H1 (cell line): ENCODE data around the gene EML4. TPM values are rescaled to one million over a fixed set of nuclear protein-coding genes. Genes with fewer than 3 reads are reported as not detected.
"Not testable (repeated sequence)": the region's sequence is repeated elsewhere in the genome, so short reads cannot be mapped to it uniquely, and the experiment has no call there.

Experiments used
- CTCF ChIA-PET: fragments of 300-600 bp; sonication (Branson Sonifier 250); formaldehyde crosslinking; loops from one replicate; lab custom pipeline; 2021; ENCODE audit not compliant: partially characterized antibody; lab: Charles Lee
- POLR2A ChIA-PET: fragments of 300-600 bp; sonication (Branson Sonifier 250); formaldehyde crosslinking; loops from one replicate; lab custom pipeline; 2021; ENCODE audit warnings: inconsistent platforms; ENCODE audit not compliant: partially characterized antibody; lab: Charles Lee
- DNase-seq, 2 experiments: peaks; one replicate each; pipeline versions ENCODE4 v3.0.0 to v3.0.0-alpha.2; 2010 to 2022; ENCODE audit warnings: low spot score in 2 of 2, low read depth in 1 of 2, mixed read lengths in 1 of 2
- FAIRE-seq: peaks from 2 replicates; lab custom pipeline; 2011; peaks lifted over from hg19 to GRCh38; lab: Jason Lieb, UNC
- H2AFZ ChIP-seq: 2 replicates; pipeline ENCODE4 v1.8.1; 2012; ENCODE audit warnings: low read length, inconsistent platforms
- H2AK5ac ChIP-seq: 2 replicates; pipeline ENCODE4 v1.6.1; 2013; ENCODE audit warnings: low read depth, low read length
- H2BK120ac ChIP-seq: replicated peaks from 2 replicates; pipeline ENCODE3; 2013; ENCODE audit warnings: low read depth, low read length, inconsistent platforms
- H2BK12ac ChIP-seq: 2 replicates; pipeline ENCODE4 v1.6.1; 2013; ENCODE audit warnings: low read depth, low read length
- H2BK15ac ChIP-seq: 2 replicates; pipeline ENCODE4 v1.6.1; 2013; ENCODE audit warnings: low read length
- H2BK20ac ChIP-seq: 2 replicates; pipeline ENCODE4 v1.6.1; 2013; ENCODE audit warnings: low read length
- H2BK5ac ChIP-seq: 2 replicates; pipeline ENCODE4 v1.6.1; 2013; ENCODE audit warnings: low read depth, low read length
- H3K14ac ChIP-seq: 2 replicates; pipeline ENCODE4 v1.6.1; 2013; ENCODE audit warnings: inconsistent platforms; ENCODE audit not compliant: insufficient read length
- H3K18ac ChIP-seq: 2 replicates; pipeline ENCODE4 v1.6.1; 2013; ENCODE audit warnings: low read length; ENCODE audit errors: extremely low read depth
- H3K23ac ChIP-seq: 2 replicates; pipeline ENCODE4 v1.6.1; 2013; ENCODE audit warnings: inconsistent platforms; ENCODE audit not compliant: insufficient read length
- H3K23me2 ChIP-seq: 2 replicates; pipeline ENCODE4 v1.6.1; 2013; ENCODE audit warnings: low read depth, low read length
- H3K27ac ChIP-seq: 2 replicates; pipeline ENCODE4 v1.6.1; 2011; ENCODE audit warnings: low read depth, low read length, inconsistent platforms
- H3K27me3 ChIP-seq, 4 experiments: replicated peaks in 1 of 4; 1 replicate in 1 of 4; 2 replicates in 3 of 4; pipeline versions ENCODE4 v1.6.1 to v1.8.1; 2011 to 2013; ENCODE audit warnings: low read length in 3 of 4, mild to moderate bottlenecking in 3 of 4, inconsistent platforms in 2 of 4, mixed read lengths in 2 of 4, moderate library complexity in 1 of 4; ENCODE audit not compliant: control insufficient read depth in 3 of 4, insufficient read depth in 3 of 4; ENCODE audit errors: extremely low read depth in 1 of 4
- H3K36me3 ChIP-seq, 4 experiments: 2 replicates each; pipeline versions ENCODE4 v1.6.1 to v1.8.1; 2011 to 2013; ENCODE audit warnings: mild to moderate bottlenecking in 4 of 4, low read length in 3 of 4, moderate library complexity in 2 of 4, control low read depth in 1 of 4, inconsistent platforms in 1 of 4; ENCODE audit not compliant: insufficient read depth in 4 of 4, control insufficient read depth in 2 of 4
- H3K4ac ChIP-seq: replicated peaks from 2 replicates; pipeline ENCODE3; 2013; ENCODE audit warnings: low read length, low read depth, mixed read lengths, inconsistent platforms; ENCODE audit not compliant: insufficient read length
- H3K4me1 ChIP-seq, 4 experiments: replicated peaks in 1 of 4; 1 replicate in 1 of 4; 2 replicates in 3 of 4; pipeline versions ENCODE4 v1.6.1 to v1.8.1; 2011 to 2013; ENCODE audit warnings: low read length in 3 of 4, inconsistent platforms in 2 of 4, mixed read lengths in 1 of 4; ENCODE audit not compliant: insufficient read depth in 4 of 4, control insufficient read depth in 3 of 4
- H3K4me2 ChIP-seq, 2 experiments: 2 replicates each; pipeline versions ENCODE4 v1.6.1 to v1.8.1; 2011 to 2013; ENCODE audit warnings: low read depth in 2 of 2, low read length in 2 of 2, control low read depth in 1 of 2, inconsistent platforms in 1 of 2, mild to moderate bottlenecking in 1 of 2; ENCODE audit not compliant: insufficient read depth in 1 of 2
- H3K4me3 ChIP-seq, 4 experiments: fragments of 200-600, 300-600 bp in 1 of 4; sonication (generic), shearing (Covaris generic), sonication (Bioruptor Twin) in 1 of 4; 2 replicates each; pipeline versions ENCODE4 v1.5.1 to v1.8.1; 2011 to 2016; ENCODE audit warnings: low read length in 4 of 4, low read depth in 3 of 4, control low read depth in 2 of 4, inconsistent platforms in 2 of 4, mild to moderate bottlenecking in 2 of 4, mixed read lengths in 1 of 4, moderate library complexity in 1 of 4; ENCODE audit not compliant: insufficient read depth in 2 of 4; ENCODE audit errors: extremely low read depth in 1 of 4
- H3K56ac ChIP-seq: replicated peaks from 2 replicates; pipeline ENCODE3; 2013; ENCODE audit warnings: low read depth, mild to moderate bottlenecking, mixed read lengths, low read length, inconsistent platforms; ENCODE audit not compliant: insufficient read length
- H3K79me1 ChIP-seq: 2 replicates; pipeline ENCODE4 v1.6.1; 2013; ENCODE audit warnings: low read depth, low read length, control low read depth
- H3K79me2 ChIP-seq, 2 experiments: 2 replicates each; pipeline versions ENCODE4 v1.6.1 to v1.8.1; 2012 to 2013; ENCODE audit warnings: low read length in 2 of 2, mild to moderate bottlenecking in 2 of 2, inconsistent platforms in 1 of 2; ENCODE audit not compliant: insufficient read depth in 2 of 2, control insufficient read depth in 1 of 2
- H3K9ac ChIP-seq, 4 experiments: replicated peaks in 1 of 4; 1 replicate in 1 of 4; 2 replicates in 3 of 4; pipeline versions ENCODE4 v1.6.1 to v1.8.1; 2011 to 2013; ENCODE audit warnings: low read depth in 3 of 4, low read length in 3 of 4, control low read depth in 2 of 4, mild to moderate bottlenecking in 2 of 4, moderate library complexity in 2 of 4, inconsistent platforms in 1 of 4; ENCODE audit errors: extremely low read depth in 1 of 4
- H3K9me3 ChIP-seq, 2 experiments: 2 replicates each; pipeline versions ENCODE4 v1.6.1 to v1.8.1; 2012 to 2013; ENCODE audit warnings: mild to moderate bottlenecking in 2 of 2, moderate library complexity in 2 of 2, control low read depth in 1 of 2, inconsistent platforms in 1 of 2, low read depth in 1 of 2, low read length in 1 of 2, mixed read lengths in 1 of 2; ENCODE audit not compliant: insufficient read depth in 2 of 2
- H4K20me1 ChIP-seq, 2 experiments: replicated peaks in 1 of 2; 2 replicates each; pipeline versions ENCODE3 to v1.8.1; 2011 to 2013; ENCODE audit warnings: inconsistent platforms in 2 of 2, low read length in 2 of 2, mild to moderate bottlenecking in 1 of 2; ENCODE audit not compliant: insufficient read depth in 2 of 2, control insufficient read depth in 1 of 2
- H4K5ac ChIP-seq: 2 replicates; pipeline ENCODE4 v1.6.1; 2013; ENCODE audit warnings: low read length, low read depth, mixed read lengths, inconsistent platforms; ENCODE audit not compliant: insufficient read length
- H4K8ac ChIP-seq: 2 replicates; pipeline ENCODE4 v1.8.0; 2013; ENCODE audit warnings: mild to moderate bottlenecking, moderate library complexity, low read length, inconsistent platforms; ENCODE audit not compliant: insufficient read depth; ENCODE audit errors: extremely low read depth
- H4K91ac ChIP-seq: replicated peaks from 2 replicates; pipeline ENCODE3; 2013; ENCODE audit warnings: low read length, mixed read lengths, inconsistent platforms; ENCODE audit not compliant: insufficient read length
- BACH1 ChIP-seq: IDR thresholded peaks from 2 replicates; pipeline ENCODE4 v1.6.1; 2012; ENCODE audit warnings: low read length, improper control_type of control experiment
- WGBS, 2 experiments: shearing (Covaris generic) in 1 of 2; methylation state at CpG; one replicate each; pipeline versions ENCODE4 v1.1.6 to v1.1.7; 2013 to 2015; ENCODE audit warnings: low lambda C conversion rate in 2 of 2, mixed read lengths in 2 of 2, inconsistent platforms in 1 of 2, low coverage in 1 of 2, missing lambda C conversion rate in 1 of 2; ENCODE audit not compliant: insufficient replicate concordance in 2 of 2, insufficient coverage in 1 of 2, insufficient read length in 1 of 2; ENCODE audit errors: extremely low coverage in 1 of 2, missing lambda C conversion rate in 1 of 2; 5-methylcytosine and 5-hydroxymethylcytosine counted together
- polyA plus RNA-seq, 7 experiments: library from polyadenylated mRNA; depleted of rRNA in 3 of 7; stranded (reverse) in 5 of 7; unstranded in 2 of 7; fragments of >200 nt in 5 of 7; fragments of 200-250 nt in 2 of 7; gene quantifications; 1 replicate in 5 of 7; 2 replicates in 1 of 7; 4 replicates in 1 of 7; pipeline versions ENCODE4 v1.2.1 to v1.2.3, GENCODE V29; 2011 to 2013; ENCODE audit warnings: missing spikeins in 2 of 7, mixed read lengths in 2 of 7
- total RNA-seq: library from RNA; stranded (reverse); fragmentation: NEBNext Ultra II Directional; extraction: Animal tissue kit (Norgen Biotek cat#: 25700); gene quantifications from 2 replicates; pipeline ENCODE4 v1.2.1, GENCODE V29; 2021

The EML4 gene
- total and polyA plus RNA-seq, 2 of the 8 experiments (the other 6 are each of a cell fraction or from before 2014, with no cell fraction given), result 50.1 to 104 TPM

- TF ChIP-seq BACH1, result no peak
Observed at GRCh38 chr2:42125841-42126594, 43.1 kb upstream of the EML4 start (continued).

- H3K79me1 ChIP-seq, H3K27me3 ChIP-seq, H3K56ac ChIP-seq, H3K18ac ChIP-seq, H3K79me2 ChIP-seq, H2BK5ac ChIP-seq, H4K20me1 ChIP-seq, H3K14ac ChIP-seq, H2BK120ac ChIP-seq, H3K4me2 ChIP-seq, H3K36me3 ChIP-seq, H3K9ac ChIP-seq, H2BK12ac ChIP-seq, H3K23me2 ChIP-seq, H3K4me3 ChIP-seq, H3K4ac ChIP-seq, H2BK20ac ChIP-seq, H2AFZ ChIP-seq, H4K91ac ChIP-seq, DNase-seq, H4K8ac ChIP-seq, H3K27ac ChIP-seq, H2BK15ac ChIP-seq, POLR2A ChIA-PET, H4K5ac ChIP-seq, FAIRE-seq, H3K9me3 ChIP-seq, H3K4me1 ChIP-seq, H3K23ac ChIP-seq, H2AK5ac ChIP-seq: not testable (repeated sequence)
- 96% methylated on average over 9 of the region's 10 CpGs; no CpG with 5 or more reads in 1 of the 2 experiments for WGBS, 2 experiments
- CTCF ChIA-PET, result interaction anchor here (0.5 to 2.0 kb wide), 6 partner anchors 9 to 258 kb away, joined by 3 to 7 read pairs (median 4); no protein-coding TSS in a partner anchor
Observed at GRCh38 chr2:42126873-42127272, 42.3 kb upstream of the EML4 start.
